Measurements from ENCODE around the gene SMIM1.

The SMIM1 gene

GRCh38 chr1:3775490-3776230 lies 3.1 kb downstream of the SMIM1 start:
- peak; percentile 50 for DNase-seq (ENCODE audit: low spot score)
- peak; percentile 13 for FAIRE-seq

DNA sequence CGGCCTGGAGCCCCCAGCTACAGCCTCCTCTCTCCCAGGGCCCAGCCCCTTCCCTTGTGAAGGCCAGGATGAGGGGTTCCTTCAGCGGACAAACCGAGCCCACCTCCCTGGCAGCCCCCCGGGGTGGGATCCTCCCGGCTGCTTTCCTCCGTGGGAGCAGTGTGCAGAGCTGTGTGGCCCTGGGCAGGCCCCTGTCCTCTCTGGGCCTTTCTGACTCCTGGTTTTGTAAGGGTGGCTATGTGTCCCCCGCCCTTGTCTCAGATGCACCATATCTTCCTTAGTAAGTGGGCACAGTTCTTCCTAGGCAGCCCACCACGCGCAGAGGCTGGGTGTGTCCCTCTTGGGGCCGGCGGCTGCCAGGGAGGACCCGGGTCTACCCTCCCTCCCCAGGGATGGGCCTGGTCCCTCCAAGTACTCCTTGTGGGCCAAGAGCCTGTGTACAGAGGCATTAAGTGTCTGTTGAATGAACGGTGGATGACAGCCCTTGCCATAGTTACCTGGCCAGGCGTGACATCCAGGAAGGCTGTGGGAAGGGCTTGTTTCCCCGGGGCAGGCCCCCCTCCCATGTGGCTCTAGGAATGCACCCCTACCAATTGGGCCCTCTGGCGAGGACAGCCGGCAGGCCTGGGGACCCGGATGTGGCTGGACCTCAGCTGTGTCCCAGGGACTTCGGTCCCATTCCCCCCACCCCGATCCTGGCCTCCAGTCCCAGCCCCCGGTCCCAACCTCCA lies 3.8 kb downstream of the SMIM1 start:
- DNase-seq (ENCODE audit: low spot score), result no peak

DNA sequence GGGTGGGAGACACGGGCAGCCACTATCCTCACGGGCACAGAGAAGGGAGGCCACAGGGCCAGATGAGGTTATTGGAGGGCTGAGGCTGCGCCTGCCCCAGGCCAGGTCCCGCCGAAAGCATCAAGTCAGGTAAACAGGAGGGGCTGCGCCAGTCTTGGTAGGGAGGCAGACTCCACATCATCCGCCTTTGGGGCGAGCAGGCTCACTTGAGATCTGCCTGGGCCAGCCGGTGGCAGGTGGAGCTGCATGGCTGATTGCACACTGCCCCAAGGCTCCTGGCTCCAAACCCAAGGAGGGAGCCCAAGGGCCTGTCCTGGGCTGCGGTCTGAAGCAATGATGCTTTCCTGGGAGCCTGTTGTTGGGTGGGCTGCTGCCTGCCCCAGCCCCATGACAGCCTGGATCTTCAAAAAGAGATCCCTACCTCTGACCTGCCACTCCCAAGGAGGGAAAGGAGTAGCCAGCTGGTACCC lies 4.6 kb downstream of the SMIM1 start:
- no peak for DNase-seq (ENCODE audit: low spot score)
- no peak for FAIRE-seq

More for the DNA sequence above, 3.8 kb downstream of the SMIM1 start:
- FAIRE-seq, result no peak

DNA sequence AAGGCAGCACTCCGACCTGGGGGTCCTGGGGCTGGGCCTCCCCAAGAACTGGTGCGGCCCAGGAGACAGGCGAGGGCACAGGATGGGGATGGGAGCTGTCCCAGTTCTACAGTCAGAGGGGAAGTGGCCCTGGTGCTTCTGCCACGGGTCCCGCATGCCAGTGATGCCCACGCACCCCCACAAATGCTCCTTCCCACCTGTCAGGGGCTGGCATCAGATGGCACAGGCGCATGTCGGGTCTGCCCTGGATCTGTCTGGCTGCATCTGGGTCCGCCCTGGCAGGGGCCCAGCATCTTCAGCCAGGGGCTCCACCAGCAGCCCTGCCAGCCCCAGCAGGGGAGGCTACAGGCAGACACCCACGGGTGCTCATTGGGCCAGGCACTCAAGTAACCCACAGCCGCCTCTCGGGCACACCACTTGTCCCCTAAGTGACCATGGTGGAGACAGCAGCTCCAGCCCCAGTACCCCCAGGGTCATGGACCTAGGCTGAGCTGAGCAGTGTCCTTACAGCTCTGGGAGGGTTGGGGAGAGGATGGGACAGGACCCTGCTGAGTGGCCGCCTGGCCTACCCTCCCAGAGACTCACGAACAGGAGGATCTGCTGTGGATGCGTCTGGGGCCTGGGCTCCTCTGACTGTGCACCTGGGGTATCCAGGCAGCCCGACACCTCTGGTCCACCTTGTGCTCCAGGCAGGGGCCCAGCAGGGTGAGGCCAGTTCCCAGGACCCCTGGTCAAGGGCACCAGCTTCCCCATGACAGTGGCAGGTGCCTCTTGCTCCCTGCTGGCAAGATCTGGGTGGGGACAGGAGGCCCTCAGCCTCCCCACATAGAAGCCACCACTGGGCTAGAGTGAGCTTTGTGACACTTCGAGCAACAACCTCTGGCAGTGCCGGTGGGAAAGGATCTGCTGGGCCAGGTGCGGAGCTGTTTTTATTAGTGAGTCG lies 5.4 kb downstream of the SMIM1 start:
- DNase-seq (ENCODE audit: low spot score), result no peak
- FAIRE-seq, result no peak

DNA sequence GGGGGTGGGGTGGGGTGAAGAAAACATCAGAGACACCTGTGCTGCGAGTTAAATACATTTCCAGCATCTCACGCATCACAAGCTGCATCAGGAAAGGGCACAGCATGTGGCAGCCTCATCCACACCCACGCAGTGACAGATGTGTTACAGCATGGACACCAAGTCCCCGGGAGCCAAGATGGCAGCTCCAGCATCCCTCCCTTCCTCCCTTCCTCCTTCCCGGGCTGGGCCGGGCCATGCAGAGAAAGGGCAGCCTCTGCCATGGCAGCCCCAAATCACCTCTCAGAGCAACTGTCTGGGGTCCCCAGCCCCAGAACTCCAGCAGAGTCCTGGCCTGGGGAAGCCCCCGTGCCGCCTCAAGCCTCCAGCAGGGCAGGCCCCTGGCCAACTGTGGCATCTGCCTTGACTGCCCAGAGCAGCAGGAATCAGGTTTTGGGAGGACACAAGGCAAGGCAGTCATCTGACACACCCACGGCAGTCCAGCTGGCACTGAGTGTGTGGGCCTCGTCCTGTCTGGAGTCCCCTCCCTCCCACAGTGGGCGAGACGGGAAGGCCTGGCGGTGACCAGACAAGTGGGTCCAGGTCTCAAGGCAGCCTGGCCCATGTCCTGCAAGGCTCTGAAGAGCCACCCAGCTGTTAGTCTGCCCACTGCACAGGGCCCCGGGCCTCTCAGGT lies 6.2 kb downstream of the SMIM1 start:
- FAIRE-seq, result no peak
- DNase-seq (ENCODE audit: low spot score), result no peak

DNA sequence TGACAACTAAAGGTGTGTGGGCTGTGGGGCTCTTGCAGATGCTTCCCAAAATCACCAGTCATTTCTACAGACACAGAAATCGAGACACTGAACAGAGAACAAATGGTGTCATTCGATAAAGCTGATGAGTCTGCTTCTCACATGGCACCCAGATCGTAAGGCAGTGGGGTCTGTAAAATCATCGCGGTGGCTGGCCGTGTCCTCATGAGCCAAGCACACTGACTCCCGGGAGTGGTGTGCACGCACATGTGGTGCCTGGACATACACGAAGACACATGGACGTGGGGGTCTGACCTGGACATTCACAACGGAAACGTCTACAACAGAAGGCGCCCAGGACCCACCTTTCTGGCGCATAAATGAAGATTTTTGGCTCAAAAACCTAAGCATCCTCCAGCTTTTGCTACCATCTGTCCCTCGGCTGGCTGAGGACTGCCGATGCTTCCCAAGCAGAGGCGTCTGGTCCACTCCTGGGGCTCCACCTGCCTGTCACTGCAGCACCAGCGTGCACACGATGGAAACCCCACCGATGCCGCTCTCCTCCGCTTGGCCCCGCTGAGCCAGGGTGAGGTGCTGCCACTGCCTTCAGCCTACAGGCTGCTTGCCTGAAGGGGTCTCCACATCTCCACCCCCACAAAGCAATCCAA lies 6.8 kb downstream of the SMIM1 start:
- FAIRE-seq (no peak), DNase-seq (ENCODE audit: low spot score) (no peak)

GRCh38 chr1:3779912-3780416 lies 7.4 kb downstream of the SMIM1 start:
- DNase-seq (ENCODE audit: low spot score) (no peak), FAIRE-seq (no peak)

DNA sequence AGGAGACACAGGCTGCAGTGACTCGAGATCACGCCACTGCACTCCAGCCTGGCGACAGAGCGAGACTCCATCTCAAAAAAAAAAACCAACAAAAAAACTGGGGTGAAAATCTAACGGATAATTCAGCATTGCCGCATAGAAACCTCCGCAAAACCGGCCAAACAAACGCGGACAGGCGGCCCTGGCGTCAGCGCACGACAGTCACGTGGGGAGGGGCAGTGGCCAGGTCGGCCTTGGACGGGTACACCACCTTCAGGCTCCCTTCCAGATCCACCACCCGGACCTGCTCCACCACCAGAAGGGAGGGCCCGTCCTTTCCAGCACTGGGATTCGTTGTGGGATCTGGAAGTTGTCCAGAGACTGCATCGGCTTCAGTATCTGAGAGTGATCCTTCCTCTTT lies 8.4 kb downstream of the SMIM1 start:
- no peak for FAIRE-seq
- no peak for DNase-seq (ENCODE audit: low spot score)

DNA sequence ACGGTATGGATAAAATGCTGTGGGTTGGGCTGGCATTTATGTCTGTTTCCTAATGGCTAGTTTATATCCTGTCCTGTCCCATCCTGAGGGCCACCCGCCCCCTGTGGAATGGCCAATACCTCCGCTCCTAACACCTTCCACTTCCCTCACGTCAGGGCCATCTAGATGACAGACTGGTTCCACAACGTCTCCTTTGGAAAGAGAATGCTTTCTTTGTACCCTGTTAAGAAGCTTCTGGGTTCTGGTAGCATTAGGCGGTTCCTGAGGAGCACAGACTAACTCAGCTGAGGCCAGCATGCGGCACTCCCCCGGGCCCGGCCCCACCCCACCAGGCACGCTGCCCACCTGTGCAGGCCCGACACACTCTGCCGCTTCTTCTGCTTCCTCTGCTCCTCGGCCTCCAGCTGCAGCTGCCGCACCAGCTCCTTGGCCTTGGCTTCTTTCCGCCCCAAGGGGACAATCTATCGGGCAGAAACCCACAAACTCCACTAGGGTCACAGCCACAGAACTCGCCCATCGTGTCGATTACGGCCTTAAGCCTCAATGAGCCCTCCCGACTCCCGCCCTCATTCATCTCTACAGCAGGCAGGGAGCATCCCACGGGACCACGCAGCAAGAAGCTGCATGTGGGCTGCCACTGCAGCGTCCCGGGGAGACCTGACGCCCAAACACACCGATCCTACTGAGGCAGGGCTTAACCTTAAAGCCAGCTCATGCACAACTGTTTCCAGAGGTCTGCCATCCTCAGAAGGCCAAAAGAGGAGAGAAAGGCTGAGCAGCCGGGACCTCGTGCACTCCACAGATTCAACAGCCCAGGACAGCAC lies 11.3 kb downstream of the SMIM1 start:
- DNase-seq (ENCODE audit: low spot score), result no peak
- no peak for FAIRE-seq

GRCh38 chr1:3785045-3785444 lies 12.5 kb downstream of the SMIM1 start:
- FAIRE-seq (no peak), DNase-seq (ENCODE audit: low spot score) (no peak)

GRCh38 chr1:3785456-3786157 lies 13.1 kb downstream of the SMIM1 start:
- FAIRE-seq, result no peak
- no peak for DNase-seq (ENCODE audit: low spot score)

DNA sequence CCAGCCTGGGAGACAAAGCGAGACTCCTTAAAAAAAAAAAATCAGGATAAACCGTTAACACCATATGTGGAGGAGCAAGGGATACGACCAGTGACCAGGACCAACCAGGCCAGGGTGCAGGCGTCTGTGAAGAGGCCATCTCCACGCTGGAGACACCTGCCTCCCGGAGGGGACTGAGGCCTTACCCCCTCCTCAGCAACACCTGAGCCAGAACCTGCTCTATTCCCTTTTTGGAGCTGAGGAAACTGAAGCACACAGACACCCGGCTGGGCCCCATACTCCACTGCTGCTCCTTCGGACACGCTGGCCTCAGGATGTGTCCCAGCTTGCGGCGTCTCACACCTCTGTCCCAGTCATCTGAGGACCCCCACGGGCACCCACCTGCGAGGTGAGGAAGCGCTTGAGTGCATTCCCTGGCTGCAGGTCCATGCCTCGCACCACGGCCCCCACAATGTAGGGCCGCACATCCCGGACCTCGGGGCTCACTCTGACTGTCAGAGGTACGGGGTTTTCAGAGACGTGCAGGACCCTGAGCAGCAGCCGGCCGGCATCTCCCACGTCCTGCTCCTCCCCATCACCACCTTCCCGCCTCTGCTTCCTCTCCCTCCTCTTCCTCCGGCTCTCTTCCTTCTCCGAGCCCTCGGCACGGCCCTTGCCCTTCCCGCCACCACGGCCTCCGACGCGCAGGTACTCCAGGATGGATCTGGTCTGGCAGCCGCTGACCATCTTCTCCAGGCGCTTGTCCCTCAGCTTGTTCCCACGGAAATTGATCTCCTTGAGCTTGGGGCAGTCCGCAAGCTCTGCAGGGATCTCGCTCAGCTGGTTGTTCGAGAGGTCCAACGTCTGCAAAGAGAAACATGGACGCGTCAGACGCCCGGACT lies 14.2 kb downstream of the SMIM1 start:
- FAIRE-seq (no peak), DNase-seq (ENCODE audit: low spot score) (no peak)

DNA sequence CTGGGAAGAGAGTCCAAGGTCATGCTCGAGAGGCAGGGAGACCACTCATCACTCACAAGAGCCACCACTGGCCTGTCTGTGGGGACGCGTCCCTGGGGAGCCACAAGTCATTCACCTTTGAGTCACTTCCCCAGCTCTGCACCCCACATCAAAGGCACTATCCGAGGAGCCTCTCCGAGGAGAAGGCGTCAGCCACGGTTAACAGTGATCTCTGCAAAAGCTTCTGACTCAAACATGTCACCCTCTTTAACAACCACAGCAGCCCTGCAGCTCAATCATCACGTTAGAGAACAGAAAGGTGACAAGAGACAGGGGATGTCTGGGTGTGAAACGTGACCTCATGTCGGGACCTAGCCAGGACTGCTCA lies 14.8 kb downstream of the SMIM1 start:
- DNase-seq (ENCODE audit: low spot score) (no peak), FAIRE-seq (no peak)

GRCh38 chr1:3787745-3788605 lies 15.4 kb downstream of the SMIM1 start:
- FAIRE-seq (no peak), DNase-seq (ENCODE audit: low spot score) (no peak)

- FAIRE-seq (no peak), DNase-seq (ENCODE audit: low spot score) (no peak)
These were observed 16.3 kb downstream of the SMIM1 start for GRCh38 chr1:3788756-3789420.

All from urothelium cell line (cell line).